Urothelium cell line (cell line): Measurements from ENCODE around the gene MRPL58.
"Not testable (repeated sequence)": the region's sequence is repeated elsewhere in the genome, so short reads cannot be mapped to it uniquely, and the experiment has no call there.

Experiments used
- DNase-seq: peaks from one replicate; pipeline ENCODE4 v3.0.0; 2011; ENCODE audit warnings: low spot score, mixed read lengths
- FAIRE-seq: peaks from 2 replicates; lab custom pipeline; 2011; peaks lifted over from hg19 to GRCh38; lab: Jason Lieb, UNC

The MRPL58 gene

GRCh38 chr17:75044716-75045115 is 32.2 kb downstream of the MRPL58 start:
- no peak for FAIRE-seq
- DNase-seq: no peak

DNA sequence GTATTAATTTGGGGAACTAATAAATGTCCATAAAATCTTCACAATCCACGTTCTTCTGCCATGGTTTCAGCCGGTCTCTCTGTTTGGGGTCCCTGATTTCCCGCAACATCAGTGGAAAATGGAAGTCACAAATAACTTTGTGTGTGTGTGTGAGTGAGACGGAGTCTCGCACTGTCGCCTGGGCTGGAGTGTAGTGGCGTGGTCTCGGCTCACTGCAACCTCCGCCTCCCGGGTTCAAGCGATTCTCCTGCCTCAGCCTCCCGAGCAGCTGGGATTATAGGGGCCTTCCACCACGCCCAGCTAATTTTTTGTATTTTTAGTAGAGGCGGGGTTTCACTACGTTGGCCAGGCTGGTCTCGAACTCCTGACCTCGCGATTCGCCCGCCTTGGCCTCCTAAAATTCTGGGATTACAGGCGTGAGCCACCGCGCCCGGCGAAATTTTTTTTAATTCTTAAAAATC is 33.5 kb downstream of the MRPL58 start:
- DNase-seq, FAIRE-seq: not testable (repeated sequence)

- peak; percentile 99 for DNase-seq
- peak; percentile 97 for FAIRE-seq
Observed at GRCh38 chr17:75046407-75047289, 34.2 kb downstream of the MRPL58 start, which contains the start of the genes ATP5PD and KCTD2. TSS of gene ATP5PD (minus strand) at chr17:75046969. CDS start at chr17:75042650, 4,319 bp downstream. TSS of gene KCTD2 (plus strand) at chr17:75047225. CDS start at chr17:75047251, 26 bp downstream.

GRCh38 chr17:75047398-75048098 is 35.1 kb downstream of the MRPL58 start:
- DNase-seq: peak; percentile 38
- FAIRE-seq: no peak

- FAIRE-seq (no peak), DNase-seq (no peak)
Observed at GRCh38 chr17:75048249-75048878, 35.9 kb downstream of the MRPL58 start.

DNA sequence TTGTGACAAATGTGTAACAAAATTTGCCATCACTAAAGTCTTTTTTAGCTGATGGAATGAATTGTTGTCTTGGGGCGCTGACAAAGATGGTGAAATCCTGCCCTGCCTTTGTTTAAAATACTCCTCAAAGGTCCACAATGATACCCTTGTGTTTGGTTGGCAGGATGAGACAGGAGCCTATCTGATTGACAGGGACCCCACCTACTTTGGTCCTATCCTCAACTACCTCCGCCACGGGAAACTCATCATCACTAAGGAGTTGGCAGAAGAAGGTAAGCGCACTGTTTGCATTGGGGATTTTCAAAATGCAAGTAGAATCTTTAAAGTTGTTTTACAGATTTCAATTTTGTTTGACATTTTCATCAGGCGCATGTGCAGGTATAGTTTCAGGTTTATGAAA is 36.6 kb downstream of the MRPL58 start:
- DNase-seq: no peak
- FAIRE-seq: no peak

- no peak for FAIRE-seq
- no peak for DNase-seq
Observed at GRCh38 chr17:75049706-75050105, 37.2 kb downstream of the MRPL58 start.

DNA sequence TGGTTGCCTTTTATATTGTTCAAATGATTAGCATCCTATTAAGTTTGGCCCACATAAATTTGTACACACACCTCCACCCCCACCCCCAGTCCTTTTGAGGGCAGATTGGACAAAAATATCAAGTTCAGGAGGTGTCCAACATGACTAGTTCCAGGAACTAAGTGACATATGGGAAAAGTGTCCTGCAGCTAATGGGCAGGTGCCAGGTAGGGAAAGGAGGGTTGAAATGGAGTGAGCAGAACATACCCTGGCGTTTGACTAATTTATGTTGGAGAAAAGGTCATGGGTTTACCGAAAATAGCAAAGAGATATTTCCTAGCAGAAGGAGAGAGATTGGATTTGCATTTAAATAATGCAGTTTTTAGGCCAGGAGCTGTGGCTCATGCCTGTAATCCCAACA is 39.5 kb downstream of the MRPL58 start:
- FAIRE-seq: no peak
- DNase-seq: no peak

DNA sequence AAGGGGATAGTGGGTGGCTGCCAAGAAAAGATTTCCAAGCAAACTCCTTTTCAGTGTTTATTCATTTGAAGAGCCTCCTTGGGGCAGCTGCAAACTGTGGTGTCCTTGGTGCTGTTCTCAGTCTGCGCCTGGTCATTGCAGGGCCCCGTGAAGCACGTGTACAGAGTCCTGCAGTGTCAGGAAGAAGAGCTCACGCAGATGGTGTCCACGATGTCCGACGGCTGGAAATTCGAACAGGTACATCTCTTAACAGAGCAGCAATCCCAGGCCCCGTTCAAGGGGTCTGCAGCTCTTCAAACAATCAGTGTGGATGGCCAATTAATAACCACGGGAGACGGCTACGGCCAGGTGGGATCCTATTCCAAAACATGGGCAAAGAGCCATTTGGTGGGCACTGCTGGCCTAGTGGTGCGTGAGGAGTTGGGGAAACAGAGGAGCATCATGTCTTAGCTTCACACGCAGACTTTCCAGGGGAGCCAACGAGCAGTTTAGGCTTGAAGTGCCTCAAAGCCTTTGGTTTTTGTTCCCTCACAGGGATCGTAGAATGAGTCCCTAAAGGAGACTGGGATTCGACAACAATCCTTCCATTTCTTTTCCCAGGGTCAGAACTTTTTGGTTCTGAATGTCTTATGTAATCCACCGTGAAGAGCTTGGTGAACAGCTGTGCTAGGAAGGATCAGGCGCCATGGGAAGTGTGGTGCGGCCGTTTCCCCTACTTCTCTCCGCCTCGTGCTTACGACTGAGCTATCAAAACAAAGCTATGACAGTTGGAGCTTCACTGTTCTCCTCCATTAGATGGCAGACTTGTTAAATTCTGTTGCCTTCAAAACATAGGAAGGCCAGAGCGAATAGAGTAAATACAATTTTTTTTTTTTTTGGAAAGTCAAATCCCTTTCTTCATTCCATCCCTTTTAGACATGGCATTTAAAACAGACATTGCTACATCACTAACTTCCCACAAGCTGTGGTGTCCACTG is 47.2 kb downstream of the MRPL58 start:
- peak; percentile 50 for FAIRE-seq
- no peak for DNase-seq

DNA sequence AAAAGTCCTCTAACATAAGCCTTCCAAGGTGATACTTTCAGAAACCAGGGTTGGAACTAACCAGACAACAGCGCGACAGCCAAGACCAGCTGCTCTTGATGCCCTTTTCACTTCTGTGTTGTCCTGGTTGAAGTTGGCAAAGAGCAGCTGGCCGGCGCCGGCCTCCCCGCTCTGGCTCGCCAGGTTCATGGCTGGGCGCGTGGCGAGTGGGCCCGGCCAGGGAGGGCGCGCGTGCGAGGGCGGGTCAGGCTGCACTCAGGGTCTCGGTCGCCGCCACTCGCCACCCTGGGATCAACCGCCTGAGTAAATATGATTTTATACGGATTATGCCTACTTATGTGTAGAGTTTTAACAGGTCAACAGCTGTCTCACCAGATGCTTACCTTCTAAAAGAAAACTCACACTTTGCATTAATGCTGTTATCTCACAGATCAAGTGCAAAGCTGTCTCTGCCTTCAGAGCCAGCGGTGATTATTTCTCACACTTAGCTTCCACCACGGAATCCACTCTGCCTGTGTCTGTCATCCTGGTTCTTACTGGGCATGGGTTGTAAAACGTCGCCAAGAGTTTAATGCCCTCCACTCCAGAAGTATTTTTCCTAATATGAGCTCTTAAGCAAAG is 48.1 kb downstream of the MRPL58 start:
- FAIRE-seq: no peak
- DNase-seq: no peak

DNA sequence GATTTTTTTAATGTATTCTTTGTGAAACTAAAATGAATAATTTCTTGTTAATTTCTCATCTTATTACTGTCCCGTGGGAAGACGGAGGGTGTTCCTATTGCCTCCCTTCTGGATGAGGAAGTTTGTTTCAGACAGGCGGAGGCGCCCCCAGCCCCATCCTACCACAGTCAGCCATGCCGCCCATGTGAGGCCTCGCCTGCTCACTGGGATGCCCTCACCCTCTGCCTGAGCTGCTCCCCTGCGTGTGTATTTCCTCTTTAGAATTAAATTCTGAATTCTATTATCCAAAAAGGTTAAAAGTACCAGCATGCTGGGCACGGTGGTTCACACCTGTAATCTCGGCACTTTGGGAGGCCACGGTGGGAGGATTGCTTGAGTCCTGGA is 48.6 kb downstream of the MRPL58 start:
- FAIRE-seq (no peak), DNase-seq (no peak)

GRCh38 chr17:75061618-75062017 is 49.1 kb downstream of the MRPL58 start:
- FAIRE-seq (peak; percentile 86), DNase-seq (no peak)

GRCh38 chr17:75063201-75063600 is 50.7 kb downstream of the MRPL58 start:
- no peak for FAIRE-seq

DNA sequence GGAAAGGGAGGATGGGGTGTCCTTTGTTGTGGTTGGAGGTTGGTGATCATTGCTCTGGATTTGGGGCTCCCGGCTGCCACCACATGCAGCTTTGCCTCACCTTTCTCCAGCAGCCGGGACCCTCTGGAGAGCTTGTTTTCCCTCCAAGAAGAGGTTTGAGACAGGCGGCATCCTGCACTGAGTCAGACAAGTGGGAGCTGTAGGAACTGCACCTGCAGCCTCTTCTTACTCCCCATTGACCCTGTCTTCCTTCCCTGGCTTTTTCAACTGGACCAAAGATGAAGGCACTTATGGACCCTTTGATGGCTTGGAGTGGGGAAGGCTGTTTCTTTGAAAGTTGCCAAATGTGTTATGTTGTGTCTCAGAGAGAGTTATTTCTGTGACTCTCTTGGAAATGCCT is 51.2 kb downstream of the MRPL58 start:
- DNase-seq (no peak), FAIRE-seq (no peak)

More at GRCh38 chr17:75063201-75063600, 50.7 kb downstream of the MRPL58 start:
- no peak for DNase-seq

DNA sequence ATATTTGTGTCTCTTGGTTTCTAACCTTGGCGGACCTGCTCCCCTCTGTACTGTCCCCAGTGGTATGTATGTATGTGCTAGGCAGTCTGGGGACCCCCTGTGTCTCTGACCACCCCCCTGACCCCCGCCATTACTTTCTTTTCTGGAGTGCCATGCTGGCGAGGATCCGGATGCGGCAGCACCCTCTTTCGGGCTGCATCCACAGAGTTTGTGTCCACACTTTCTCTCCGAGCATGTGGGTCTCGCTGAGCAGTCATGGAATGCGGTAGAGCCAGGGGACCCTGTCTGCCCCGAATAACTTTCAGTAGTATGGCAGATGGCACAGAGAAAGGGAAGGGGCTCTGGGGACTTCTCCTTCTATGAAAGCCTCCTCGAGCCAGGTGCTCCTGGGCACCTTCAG is 51.6 kb downstream of the MRPL58 start:
- DNase-seq (no peak), FAIRE-seq (no peak)

- FAIRE-seq: peak; percentile 5
- DNase-seq: no peak
Observed at GRCh38 chr17:75064460-75064859, 52.0 kb downstream of the MRPL58 start.

- DNase-seq (no peak), FAIRE-seq (peak; percentile 9)
Observed at GRCh38 chr17:75064867-75065561, 52.5 kb downstream of the MRPL58 start.

- no peak for DNase-seq
- FAIRE-seq: no peak
Observed at GRCh38 chr17:75065562-75066151, 53.2 kb downstream of the MRPL58 start.

- DNase-seq (no peak), FAIRE-seq (no peak)
Observed at GRCh38 chr17:75067856-75068255, 55.4 kb downstream of the MRPL58 start.
